ENCODE measurements around the gene RNPS1.

The RNPS1 gene

GRCh38 chr16:2210386-2211365 is 57.2 kb downstream of the RNPS1 start, which contains the start of gene BRICD5:
Gene BRICD5, minus strand, starts transcription at chr16:2210863. Its CDS starts 30 bp downstream, at chr16:2210833.
- DNase-seq = no peak

DNA sequence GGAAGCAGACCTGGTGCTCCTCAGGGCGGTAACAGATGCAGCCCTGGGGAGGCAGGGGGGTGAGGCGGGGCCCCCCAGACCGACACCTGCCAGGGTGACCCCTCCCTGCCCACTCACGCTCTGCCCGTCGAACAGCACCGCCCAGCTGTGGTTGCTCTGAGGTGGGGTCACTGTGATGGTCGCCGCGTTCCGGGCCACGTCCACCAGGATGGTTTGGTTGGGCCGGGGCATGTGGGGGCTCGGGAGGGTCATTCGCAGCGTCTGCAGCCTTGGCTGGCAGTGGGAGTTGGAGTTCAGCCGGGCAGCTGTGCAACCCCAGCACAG is 58.0 kb downstream of the RNPS1 start:
- no peak for DNase-seq

DNA sequence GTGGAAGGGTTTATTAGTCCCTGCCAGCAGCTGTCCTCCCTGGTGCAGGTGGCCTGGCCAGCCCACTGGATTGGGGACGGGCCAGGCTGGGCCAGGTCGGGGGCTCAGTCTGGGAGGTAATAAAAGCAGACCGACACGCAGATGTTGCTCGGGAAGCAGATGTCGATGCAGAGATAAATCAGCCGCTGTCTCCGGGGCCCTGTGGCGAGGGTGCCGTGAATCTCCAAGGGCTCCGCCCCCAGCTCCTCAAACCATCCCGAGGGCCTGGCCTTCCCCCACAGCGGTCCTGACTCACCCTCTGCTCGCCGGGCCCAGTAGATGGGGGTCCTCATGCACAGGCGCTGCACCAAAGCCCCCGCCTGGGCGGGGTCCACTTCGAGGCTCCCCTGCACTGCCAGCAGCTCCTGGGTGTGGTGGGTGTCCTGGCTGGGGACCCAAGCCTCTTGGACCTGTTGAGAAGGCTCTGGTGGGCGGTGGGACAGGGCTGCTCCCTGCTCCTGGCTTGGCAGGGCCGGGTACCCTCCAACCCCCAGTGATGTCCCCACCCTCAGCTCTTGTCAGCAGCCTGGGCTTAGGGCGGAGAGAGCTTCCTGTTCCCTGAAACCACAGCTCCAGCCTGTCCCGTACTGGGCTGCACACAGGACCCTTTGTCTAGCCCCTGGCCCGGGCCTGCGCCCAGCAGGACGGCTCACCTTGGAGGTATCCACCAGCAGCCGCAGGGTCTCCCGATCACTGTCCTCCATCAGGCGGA is 58.5 kb downstream of the RNPS1 start:
- DNase-seq = no peak

DNA sequence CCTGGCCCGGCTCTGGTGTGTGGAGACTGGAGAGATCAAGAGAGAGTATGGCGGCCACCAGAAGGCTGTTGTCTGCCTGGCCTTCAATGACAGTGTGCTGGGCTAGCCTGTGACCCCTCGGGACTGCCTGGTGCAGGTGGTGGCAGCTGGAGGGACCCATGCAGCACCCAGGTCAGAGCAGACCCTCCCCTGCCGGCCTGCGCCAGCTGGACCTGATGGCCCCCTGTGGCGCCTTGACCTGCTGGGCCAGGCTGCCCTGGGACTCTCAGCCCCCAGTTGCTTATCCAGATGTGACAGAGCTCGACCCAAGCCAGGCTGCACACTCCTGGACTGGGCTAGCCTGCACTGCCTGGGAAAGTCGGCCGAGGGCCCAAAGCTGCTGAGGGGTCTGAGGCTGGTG is 59.2 kb downstream of the RNPS1 start:
- DNase-seq = no peak

- DNase-seq = no peak
These were observed 59.6 kb downstream of the RNPS1 start for GRCh38 chr16:2208308-2208707.

- no peak for DNase-seq
These were observed 60.1 kb downstream of the RNPS1 start for GRCh38 chr16:2207872-2208271.

DNA sequence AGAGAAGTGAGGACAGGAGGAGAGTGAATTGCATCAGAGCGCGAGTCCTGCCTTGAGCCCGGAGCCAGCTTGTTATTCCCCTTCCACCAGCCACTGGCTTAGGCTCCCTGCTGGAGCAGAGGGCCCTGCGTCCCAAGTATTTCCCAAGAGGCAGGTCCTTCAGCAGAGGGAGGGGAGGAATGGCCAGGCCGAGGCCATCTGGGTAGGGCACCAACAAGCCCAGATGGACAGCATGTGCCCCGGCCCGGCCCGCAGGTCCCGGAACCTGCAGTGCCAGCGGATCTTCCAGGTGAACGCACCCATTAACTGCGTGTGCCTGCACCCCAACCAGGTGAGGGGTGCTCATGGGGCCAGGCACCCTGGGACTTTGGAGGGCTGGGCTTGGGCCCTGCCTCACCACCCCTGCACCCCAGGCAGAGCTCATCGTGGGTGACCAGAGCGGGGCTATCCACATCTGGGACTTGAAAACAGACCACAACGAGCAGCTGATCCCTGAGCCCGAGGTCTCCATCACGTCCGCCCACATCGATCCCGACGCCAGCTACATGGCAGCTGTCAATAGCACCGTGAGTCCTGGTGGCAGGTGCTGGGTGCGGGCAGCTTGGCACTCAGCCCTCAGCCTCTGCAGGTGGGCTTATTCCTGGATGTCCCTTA is 61.0 kb downstream of the RNPS1 start:
- peak; percentile 30 to 66 (median 62) for DNase-seq

GRCh38 chr16:2206420-2206779 is 61.5 kb downstream of the RNPS1 start:
- no peak for DNase-seq

- no peak for DNase-seq
These were observed 62.0 kb downstream of the RNPS1 start for GRCh38 chr16:2205967-2206313.

DNA sequence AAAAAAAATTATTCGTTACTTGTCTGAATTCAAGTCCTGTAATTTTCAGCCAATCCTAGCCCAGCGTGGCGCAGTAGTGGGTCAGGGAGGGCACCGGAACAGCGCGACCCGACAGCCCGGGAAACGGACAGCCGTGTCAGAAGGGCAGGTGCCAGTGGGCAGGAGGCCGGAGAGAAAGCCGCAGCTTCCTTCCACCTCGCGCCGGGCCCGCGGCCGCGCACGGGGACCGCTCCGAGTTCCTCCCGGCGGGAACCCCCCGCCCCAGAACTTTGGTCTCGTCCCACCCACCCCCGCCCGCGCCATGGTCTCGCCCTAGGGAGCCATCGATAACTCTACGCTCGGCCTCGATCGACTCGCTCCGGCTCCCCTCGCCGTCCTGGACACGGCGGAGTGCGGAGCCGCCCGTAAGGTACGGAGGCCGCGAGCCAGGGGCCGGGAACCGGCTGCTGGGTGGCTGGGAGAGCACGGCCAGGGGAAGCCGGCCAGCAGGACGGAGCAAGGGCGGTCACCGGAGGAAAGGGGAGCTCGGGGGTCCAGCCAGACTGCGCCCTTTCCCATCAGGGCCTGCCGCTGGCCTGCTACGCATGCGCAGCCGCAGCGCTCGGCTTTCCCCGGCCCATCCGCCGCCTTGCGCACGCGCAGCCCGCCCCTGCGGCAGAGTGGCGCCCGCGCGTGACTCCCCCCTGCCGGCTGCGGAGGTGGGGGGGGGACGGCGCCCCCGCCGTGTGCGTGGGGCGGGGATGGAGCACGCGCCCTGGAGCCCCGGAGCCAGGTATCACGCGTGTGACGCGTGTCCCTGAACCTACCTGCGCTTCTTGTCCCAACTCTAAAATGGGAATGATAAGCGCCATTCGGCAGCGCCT is 62.6 kb downstream of the RNPS1 start, which contains the start of gene MLST8:
TSS of gene MLST8 (plus strand) at position 351 of the 863 bp plus-strand sequence. CDS start 632 bp downstream, outside the sequence.
- peak; percentile 88 to 97 (median 93) for DNase-seq

DNA sequence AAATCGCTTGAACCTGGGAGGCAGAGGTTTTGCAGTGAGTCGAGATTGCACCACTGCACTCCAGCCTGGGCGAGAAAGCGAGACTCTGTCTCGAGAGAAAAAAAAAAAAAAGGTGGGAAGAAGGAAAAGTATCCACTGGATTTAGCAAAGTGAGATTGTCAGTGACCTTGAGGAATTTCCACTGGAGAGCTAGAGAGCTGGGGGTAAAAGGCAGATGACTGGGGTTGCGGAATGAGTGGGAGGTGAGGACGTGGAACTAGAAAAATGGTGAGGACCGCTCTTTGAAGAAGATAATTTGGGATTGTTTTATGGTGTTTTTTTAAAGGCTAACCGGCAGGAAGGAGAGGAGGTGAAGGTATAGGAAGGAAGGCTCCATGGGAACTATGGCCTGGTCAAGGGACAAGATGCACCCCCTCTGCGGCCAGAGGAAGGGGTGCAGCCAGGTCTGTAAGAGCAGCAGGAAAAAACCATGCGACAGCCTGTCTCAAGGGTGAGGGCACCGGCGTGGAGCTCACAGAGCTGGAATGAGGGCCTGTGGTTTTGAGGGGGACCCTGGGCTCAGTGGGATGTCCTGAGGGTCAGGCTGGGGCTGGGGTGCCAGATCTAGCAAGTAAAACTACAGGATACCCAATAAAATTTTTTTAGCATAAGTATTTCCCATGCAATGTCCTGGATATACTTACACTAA is 63.4 kb downstream of the RNPS1 start:
- no peak for DNase-seq

All from suppressor macrophage (primary cell).